ENCODE data around the gene PPIL6. TPM values are rescaled to one million over a fixed set of nuclear protein-coding genes. Genes with fewer than 3 reads are reported as not detected.
"Not testable (repeated sequence)": the region's sequence is repeated elsewhere in the genome, so short reads cannot be mapped to it uniquely, and the experiment has no call there.

Gene PPIL6
- total RNA-seq, 2 donors from 2014 or later = not detected

DNA sequence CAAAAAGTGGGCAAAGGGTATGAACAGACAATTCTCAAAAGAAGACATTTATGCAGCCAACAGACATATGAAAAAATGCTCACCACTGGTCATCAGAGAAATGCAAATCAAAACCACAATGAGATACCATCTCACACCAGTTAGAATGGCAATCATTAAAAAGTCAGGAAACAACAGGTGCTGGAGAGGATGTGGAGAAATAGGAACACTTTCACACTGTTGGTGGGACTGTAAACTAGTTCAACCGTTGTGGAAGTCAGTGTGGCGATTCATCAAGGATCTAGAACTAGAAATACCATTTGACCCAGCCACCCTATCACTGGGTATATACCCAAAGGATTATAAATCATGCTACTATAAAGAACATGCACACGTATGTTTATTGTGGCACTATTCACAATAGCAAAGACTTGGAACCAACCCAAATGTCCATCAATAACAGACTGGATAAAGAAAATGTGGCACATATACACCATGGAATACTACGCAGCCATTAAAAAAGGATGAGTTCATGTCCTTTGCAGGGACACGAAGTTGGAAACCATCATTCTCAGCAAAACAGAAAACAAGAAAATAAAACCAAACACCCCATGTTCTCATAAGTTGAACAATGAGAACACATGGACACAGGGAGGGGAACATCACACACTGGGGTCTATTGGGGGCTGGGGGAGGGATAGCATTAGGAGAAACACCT, 75.9 kb downstream of the PPIL6 start:
- Mint-ChIP-seq H3K36me3 (peaks cover 43% of the 10 kb centered on the region), H3K27ac (peak overlapping the region; percentile 40 to 85), H3K4me1 (ENCODE audit: low read depth in 2 of 2) (peaks cover 32 to 49% of the 10 kb centered on the region in 2 donors)
- not testable (repeated sequence) for H3K27me3 Mint-ChIP-seq; DNase-seq (ENCODE audit: low spot score); H3K9me3 Mint-ChIP-seq; H3K4me3 Mint-ChIP-seq; ATAC-seq

DNA sequence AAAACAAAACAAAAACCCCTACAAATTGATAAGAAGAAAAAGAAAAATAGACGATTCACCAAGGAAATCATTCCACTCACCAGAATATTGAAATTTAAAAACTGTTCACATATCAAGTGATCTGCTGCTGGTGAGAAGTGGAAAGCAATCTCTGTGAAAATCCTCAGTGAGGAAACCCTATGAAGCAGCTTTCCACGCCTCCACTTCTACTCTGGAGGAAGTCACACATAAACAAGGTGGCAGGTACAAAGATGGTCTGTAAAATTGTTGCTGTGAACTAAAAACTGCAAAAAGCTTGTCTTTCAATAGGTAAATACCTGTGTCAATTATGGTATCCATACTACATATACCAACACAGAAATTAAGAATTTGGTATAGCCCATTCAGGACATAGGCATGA, 76.7 kb downstream of the PPIL6 start:
- H3K27me3 Mint-ChIP-seq = no peaks in the 10 kb centered on the region
- no peak for ATAC-seq
- no peak for DNase-seq (ENCODE audit: low spot score)
- H3K4me1 Mint-ChIP-seq (ENCODE audit: low read depth in 2 of 2) = peaks cover 30 to 51% of the 10 kb centered on the region in 2 donors
- no peak overlapping the region for H3K4me3 Mint-ChIP-seq
- H3K36me3 Mint-ChIP-seq = peaks cover 42% of the 10 kb centered on the region
- H3K9me3 Mint-ChIP-seq = no peaks in the 10 kb centered on the region
- peak overlapping the region; percentile 40 to 85 for H3K27ac Mint-ChIP-seq

DNA sequence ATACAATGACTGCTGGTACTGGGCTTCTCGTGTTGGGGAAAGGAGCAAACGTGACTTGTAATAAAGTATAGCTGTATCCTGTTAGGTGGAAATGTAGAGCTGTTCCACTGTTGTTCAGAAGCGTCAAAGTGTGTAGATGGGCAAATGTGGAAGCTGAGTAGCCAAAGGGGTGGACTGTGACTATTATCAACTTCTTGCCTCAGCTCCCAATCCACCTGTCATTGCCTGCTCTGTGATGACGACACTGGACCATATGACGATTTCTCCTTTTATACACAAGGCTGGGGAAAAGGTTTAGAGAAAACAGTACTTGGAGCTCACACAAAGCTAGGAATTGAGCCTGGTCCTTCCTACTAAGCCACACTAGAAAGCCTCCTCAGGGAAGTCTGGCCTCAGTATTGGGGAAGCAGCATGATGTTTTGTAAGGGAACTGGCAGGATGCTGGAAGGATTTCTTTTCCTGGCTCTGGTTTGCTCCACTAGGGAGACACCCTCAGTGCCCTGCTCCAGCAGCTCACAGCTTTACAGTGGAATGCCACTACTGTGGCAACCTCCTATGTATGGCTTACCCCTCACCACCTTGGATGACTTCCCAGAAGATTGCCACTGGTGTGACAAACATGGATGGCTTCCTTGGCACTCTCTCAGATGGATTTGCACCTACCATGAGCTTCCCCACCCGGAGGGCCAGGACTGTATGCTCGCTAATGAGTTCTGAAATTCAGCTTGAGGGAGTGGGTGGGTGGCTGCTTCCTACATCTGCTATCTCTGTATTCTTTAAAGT, 78.1 kb downstream of the PPIL6 start:
- H3K36me3 Mint-ChIP-seq = peaks cover 48% of the 10 kb centered on the region
- H3K9me3 Mint-ChIP-seq = no peaks in the 10 kb centered on the region
- DNase-seq (ENCODE audit: low spot score) (no peak), ATAC-seq (no peak)
- no peak overlapping the region for H3K4me3 Mint-ChIP-seq
- peaks cover 30 to 50% of the 10 kb centered on the region in 2 donors for H3K4me1 Mint-ChIP-seq (ENCODE audit: low read depth in 2 of 2)
- H3K27ac Mint-ChIP-seq = peak overlapping the region in 1 of 2 donors; percentile 50
- H3K27me3 Mint-ChIP-seq = no peaks in the 10 kb centered on the region

DNA sequence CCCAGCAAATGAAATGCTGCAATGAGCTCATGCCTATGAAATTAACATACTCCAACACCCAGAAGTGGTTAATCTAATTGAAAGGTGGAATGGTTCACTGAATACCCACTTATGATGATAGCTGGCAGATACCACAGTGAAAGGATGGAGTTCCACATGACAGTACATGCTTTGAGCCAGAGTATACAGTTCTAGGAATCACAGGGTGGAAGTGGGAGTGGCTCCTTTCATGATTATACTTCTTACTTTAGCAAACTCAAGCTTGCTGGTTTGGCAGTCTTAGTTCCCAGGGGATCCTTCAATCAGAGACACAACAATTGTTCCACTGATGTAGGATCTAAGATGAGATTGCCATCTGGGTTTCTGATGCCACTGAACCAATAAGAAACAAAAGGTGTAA, 79.6 kb downstream of the PPIL6 start:
- peaks cover 46% of the 10 kb centered on the region for H3K36me3 Mint-ChIP-seq
- H3K4me3 Mint-ChIP-seq = no peak overlapping the region
- no peaks in the 10 kb centered on the region for H3K27me3 Mint-ChIP-seq
- peaks cover 25 to 47% of the 10 kb centered on the region in 2 donors for H3K4me1 Mint-ChIP-seq (ENCODE audit: low read depth in 2 of 2)
- H3K27ac Mint-ChIP-seq = no peak overlapping the region
- ATAC-seq (no peak), DNase-seq (ENCODE audit: low spot score) (no peak)
- no peaks in the 10 kb centered on the region for H3K9me3 Mint-ChIP-seq

DNA sequence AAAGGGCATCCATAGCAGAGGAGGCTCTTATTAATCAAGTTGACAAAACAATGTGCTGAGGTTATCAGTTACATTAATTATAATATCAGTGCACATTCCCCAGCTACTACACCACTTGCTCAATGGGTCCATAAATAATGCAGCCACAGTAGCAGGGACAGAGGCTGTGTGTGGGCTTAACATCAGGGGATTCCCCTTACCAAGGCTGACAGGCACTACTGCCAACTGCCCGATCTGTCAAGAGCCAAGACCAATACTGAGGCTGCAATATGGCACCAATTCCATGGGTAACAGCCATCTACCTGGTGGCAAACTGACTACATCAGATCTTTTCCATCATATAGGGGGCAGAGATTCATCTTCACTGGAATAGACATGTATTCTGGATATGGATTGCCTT, 80.1 kb downstream of the PPIL6 start:
- Mint-ChIP-seq H3K9me3 (no peaks in the 10 kb centered on the region), H3K4me1 (ENCODE audit: low read depth in 2 of 2) (peaks cover 25 to 47% of the 10 kb centered on the region in 2 donors), H3K4me3 (no peak overlapping the region), H3K36me3 (peaks cover 46% of the 10 kb centered on the region), H3K27ac (no peak overlapping the region), H3K27me3 (no peaks in the 10 kb centered on the region)
- DNase-seq (ENCODE audit: low spot score) (no peak), ATAC-seq (peak in 1 of 2 donors; percentile 57)

DNA sequence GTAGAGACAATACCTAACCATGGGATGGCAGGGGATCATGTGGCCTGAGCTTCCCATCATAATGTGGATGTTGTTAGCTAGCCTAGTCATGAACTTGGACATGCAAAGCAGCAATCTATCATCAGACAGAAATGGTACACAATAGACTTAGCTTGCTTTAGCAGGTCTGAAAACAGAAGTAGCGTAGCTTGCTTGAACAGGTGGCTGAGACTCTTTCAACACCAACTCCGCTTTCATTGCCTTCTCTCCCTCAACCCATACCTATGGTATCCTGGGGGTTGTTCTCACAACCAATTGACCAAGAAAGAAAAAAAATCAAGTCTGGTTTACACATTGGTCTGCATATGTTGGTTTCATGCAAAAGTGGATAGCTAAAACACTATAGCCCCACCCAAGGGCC, 81.2 kb downstream of the PPIL6 start:
- Mint-ChIP-seq H3K27me3 (no peaks in the 10 kb centered on the region), H3K4me3 (no peak overlapping the region), H3K27ac (no peak overlapping the region), H3K4me1 (ENCODE audit: low read depth in 2 of 2) (peaks cover 17 to 41% of the 10 kb centered on the region in 2 donors), H3K36me3 (peaks cover 38% of the 10 kb centered on the region), H3K9me3 (no peaks in the 10 kb centered on the region)
- DNase-seq (ENCODE audit: low spot score) = no peak
- ATAC-seq = no peak

DNA sequence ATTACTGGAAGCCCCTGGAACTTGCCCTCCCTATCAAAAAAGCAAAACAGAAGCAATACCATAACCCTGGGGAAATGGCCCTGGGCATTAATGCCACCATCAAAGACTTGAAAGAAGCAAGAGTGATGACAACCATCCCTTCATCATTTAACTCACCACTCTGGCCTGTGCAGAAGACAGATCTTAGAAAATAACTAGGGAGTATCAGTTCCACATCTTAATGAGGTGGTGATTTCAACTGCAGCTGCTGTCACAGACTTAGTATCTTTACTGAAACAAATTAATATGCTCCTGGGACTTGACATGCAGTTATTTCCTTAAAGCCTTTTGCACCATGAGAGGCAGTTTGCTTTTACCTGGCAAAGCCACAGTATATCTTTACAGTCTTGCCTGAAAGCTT, 82.2 kb downstream of the PPIL6 start:
- Mint-ChIP-seq H3K4me3 (no peak overlapping the region), H3K4me1 (ENCODE audit: low read depth in 2 of 2) (peaks cover 9 to 32% of the 10 kb centered on the region in 2 donors), H3K27me3 (no peaks in the 10 kb centered on the region), H3K9me3 (no peaks in the 10 kb centered on the region), H3K27ac (no peak overlapping the region), H3K36me3 (peaks cover 32% of the 10 kb centered on the region)
- DNase-seq (ENCODE audit: low spot score) (no peak), ATAC-seq (no peak)

DNA sequence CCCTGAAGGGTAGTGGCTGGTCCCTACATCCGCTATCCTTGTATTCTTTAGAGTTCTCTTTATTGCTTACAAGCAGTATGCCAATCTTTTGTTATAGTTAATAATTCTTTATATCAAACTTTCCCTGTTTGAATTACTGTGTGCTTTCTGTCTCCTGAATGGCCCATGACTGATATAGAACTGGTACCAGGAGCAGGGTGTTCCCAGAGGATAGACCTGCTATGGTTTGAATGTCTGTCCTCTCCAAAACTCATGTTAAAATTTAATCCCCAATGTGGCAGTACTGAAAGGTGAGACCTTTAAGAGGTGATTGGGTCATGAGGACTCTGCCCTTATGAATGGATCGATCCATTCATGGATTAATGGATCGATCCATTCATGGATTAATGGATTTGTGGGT, 84.2 kb downstream of the PPIL6 start:
- Mint-ChIP-seq H3K27me3 (no peaks in the 10 kb centered on the region), H3K4me3 (no peak overlapping the region), H3K9me3 (no peaks in the 10 kb centered on the region), H3K4me1 (ENCODE audit: low read depth in 2 of 2) (peaks cover 22 to 30% of the 10 kb centered on the region in 2 donors), H3K27ac (no peak overlapping the region), H3K36me3 (peaks cover 37% of the 10 kb centered on the region)
- ATAC-seq = no peak
- DNase-seq (ENCODE audit: low spot score) = no peak

DNA sequence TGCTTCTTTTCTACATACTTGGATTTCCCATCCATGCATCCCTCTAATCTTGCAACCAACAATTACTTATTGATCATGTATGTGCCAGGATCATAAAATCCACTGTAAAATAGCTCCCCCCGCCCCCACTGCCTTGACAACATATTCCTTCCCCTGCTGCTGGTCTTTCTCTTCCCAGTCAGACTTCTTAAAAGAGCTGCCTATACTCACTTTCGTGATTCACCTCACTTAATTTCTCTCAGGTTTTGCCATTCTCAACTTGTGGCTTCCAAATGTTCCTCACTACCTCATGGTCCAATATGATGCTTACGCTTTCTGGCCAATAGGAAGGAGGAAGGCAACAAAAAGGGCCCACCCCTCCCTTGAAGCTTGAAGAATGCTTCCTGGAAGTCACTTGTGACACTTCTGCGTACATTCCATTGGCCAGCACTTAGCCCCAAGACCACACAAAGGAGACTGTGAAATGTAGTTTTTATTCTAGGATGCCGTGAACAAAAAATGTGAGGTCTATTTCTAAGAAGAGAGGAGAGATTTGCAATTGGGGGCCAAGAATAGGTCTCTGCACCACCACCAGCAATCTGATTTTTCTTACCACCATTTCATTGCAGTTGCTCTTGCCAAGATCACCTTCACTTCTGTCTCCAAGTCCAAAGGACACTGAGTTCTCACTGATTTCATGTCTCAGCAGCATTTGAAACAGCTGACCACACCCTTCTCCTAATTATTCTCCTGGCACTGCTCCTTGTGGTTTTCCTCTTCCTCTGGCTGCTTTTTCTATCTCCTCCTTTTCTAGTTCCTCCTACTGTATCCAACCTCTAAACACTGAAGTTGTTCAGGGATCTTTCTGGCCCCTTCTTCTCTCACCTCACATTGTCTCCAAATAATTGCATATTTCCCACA, 88.9 kb downstream of the PPIL6 start:
- H3K4me1 Mint-ChIP-seq (ENCODE audit: low read depth in 2 of 2) = peaks cover 20 to 25% of the 10 kb centered on the region in 2 donors
- H3K36me3 Mint-ChIP-seq = peaks cover 17% of the 10 kb centered on the region
- no peaks in the 10 kb centered on the region for H3K27me3 Mint-ChIP-seq
- H3K9me3 Mint-ChIP-seq = no peaks in the 10 kb centered on the region
- ATAC-seq (no peak), DNase-seq (ENCODE audit: low spot score) (no peak)
- H3K27ac Mint-ChIP-seq = peak overlapping the region in 1 of 2 donors; percentile 0
- H3K4me3 Mint-ChIP-seq = no peak overlapping the region

DNA sequence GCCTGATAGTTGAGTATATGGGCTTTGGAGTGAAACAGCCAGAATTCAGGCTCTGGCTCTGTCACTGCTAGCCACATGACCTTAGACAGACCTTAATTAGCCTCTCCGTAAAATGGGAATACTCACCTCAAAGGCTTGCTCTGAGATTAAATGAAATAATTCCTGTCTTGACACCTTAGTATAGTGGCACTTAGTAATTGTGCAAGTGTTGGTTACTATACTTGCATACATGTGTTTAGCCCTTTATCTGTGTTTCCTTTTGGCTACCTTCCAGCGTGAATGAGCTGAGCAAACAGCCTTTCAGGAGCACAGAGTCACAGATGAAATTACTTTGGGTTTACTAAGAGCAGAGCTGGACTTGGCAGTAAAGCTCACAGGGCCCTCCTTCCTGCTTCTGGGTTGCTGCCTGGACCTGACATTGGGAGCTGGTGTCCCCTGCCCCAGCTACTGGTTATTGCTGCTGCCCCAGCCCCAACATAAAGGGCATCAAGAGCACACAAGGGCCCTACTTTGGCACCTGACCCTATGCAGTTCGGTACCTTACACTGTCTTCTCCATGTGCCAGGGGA, 90.9 kb downstream of the PPIL6 start:
- ATAC-seq (no peak), DNase-seq (ENCODE audit: low spot score) (no peak)
- Mint-ChIP-seq H3K4me3 (no peak overlapping the region), H3K36me3 (peaks cover 17% of the 10 kb centered on the region), H3K27ac (no peak overlapping the region), H3K9me3 (no peaks in the 10 kb centered on the region), H3K4me1 (ENCODE audit: low read depth in 2 of 2) (peaks cover 20 to 25% of the 10 kb centered on the region in 2 donors), H3K27me3 (no peaks in the 10 kb centered on the region)

DNA sequence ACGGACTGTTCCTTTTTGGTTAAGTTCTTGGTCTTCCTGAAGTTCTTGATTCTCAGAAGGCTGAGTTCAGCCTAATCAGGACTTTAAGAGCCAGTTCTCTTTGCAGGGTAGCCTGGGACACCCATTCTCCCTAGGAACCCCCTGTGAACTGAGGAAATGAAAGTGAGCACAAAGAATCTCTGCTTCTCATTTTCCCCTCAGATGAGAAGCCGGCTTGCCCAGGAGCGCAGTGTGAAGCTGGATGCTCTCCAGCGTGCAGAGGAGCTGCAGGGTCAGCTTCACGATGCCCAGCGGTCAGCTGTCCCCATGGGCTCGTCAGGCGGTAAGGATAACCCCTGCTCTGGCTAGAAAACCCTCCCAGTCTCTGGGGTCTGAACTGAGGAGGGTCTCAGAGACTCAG, 92.2 kb downstream of the PPIL6 start:
- ATAC-seq (no peak), DNase-seq (ENCODE audit: low spot score) (no peak)
- H3K4me3 Mint-ChIP-seq = no peak overlapping the region
- H3K4me1 Mint-ChIP-seq (ENCODE audit: low read depth in 2 of 2) = peaks cover 20 to 25% of the 10 kb centered on the region in 2 donors
- H3K27me3 Mint-ChIP-seq = no peaks in the 10 kb centered on the region
- peaks cover 16% of the 10 kb centered on the region for H3K36me3 Mint-ChIP-seq
- no peaks in the 10 kb centered on the region for H3K9me3 Mint-ChIP-seq
- no peak overlapping the region for H3K27ac Mint-ChIP-seq

DNA sequence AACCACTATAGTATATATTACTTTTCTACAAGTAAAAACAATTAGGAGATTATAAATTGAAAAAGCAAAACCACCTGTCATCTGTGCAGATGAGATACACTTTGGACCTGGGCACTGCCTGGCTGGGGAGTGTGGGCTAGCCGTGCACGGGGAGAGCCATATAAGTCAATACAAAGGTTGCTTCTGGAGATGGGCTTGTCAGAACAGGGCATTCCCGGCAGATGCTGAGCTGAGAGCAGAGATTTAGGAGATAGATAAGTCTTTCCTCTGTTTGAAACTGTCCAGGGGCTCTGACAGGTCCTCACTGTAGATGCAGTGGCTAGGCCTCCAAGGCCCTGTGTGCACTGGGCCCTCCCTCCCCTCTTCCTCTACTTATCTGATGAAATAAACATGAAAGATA, 92.6 kb downstream of the PPIL6 start:
- no peak overlapping the region for H3K27ac Mint-ChIP-seq
- H3K4me3 Mint-ChIP-seq = no peak overlapping the region
- H3K9me3 Mint-ChIP-seq = no peaks in the 10 kb centered on the region
- H3K36me3 Mint-ChIP-seq = peaks cover 12% of the 10 kb centered on the region
- no peak for ATAC-seq
- H3K4me1 Mint-ChIP-seq (ENCODE audit: low read depth in 2 of 2) = peaks cover 21 to 25% of the 10 kb centered on the region in 2 donors
- no peaks in the 10 kb centered on the region for H3K27me3 Mint-ChIP-seq
- no peak for DNase-seq (ENCODE audit: low spot score)

DNA sequence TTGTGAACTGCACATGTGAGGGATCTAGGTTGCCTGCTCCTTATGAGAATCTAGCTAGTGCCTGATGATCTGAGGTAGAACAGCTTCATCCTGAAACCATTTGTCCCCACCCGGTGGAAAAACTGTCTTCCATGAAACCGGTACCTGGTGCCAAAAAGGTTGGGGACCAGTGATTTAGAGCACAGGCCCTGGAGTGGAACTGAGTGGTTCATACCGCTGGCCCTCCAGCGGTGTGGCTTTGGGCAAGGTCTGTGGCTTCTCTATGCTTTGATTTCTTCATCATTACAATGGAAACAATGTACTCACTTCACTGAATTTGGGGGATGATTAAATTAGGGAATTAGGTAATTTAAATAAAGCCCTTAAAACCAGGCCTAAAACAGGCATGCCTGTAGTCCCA, 94.4 kb downstream of the PPIL6 start:
- DNase-seq (ENCODE audit: low spot score) (no peak), ATAC-seq (no peak)
- Mint-ChIP-seq H3K27ac (no peak overlapping the region), H3K9me3 (no peaks in the 10 kb centered on the region), H3K4me3 (no peak overlapping the region), H3K36me3 (peaks cover 2% of the 10 kb centered on the region), H3K4me1 (ENCODE audit: low read depth in 2 of 2) (peaks cover 9 to 13% of the 10 kb centered on the region in 2 donors), H3K27me3 (no peaks in the 10 kb centered on the region)
